HCEC 1CT (cell line): ENCODE data around the gene SF3A2.
"Not testable (repeated sequence)": the region's sequence is repeated elsewhere in the genome, so short reads cannot be mapped to it uniquely, and the experiment has no call there.

ENCODE experiments used
- DNase-seq: peaks from one replicate; pipeline ENCODE4 v3.0.0-alpha.2; 2017

The SF3A2 gene

GRCh38 chr19:2277138-2277537, 40.5 kb downstream of the SF3A2 start:
- no peak for DNase-seq

GRCh38 chr19:2278459-2279158, 42.0 kb downstream of the SF3A2 start:
- DNase-seq, result no peak

DNA sequence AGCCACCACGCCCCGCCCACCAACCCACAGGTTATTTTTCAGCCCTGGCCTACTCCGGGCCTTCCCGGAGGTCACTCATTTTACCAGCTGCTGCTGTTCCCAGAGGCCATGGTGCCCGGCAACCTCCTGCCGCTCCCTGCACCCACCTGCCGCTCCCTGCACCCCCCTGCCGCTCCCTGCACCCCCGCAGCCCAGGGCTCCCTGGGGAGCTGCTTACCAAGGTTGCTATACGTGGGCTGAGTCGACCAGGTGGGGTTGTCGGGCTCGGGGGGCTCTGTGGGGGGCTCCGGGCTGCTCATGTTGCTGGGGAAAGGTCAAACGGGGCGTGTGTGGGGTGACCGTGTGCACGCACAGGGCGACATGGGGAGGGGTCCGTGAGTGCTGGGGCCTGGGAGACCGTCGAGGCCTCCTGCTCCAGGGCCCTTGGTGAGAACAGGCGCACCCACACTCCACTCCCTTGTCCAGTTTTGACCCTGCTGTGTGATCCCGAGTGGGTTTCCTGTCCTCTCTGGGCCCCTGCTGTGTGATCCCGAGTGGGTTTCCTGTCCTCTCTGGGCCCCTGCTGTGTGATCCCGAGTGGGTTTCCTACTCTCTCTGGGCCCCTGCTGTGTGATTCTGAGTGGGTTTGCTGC, 44.1 kb downstream of the SF3A2 start:
- DNase-seq, result no peak

DNA sequence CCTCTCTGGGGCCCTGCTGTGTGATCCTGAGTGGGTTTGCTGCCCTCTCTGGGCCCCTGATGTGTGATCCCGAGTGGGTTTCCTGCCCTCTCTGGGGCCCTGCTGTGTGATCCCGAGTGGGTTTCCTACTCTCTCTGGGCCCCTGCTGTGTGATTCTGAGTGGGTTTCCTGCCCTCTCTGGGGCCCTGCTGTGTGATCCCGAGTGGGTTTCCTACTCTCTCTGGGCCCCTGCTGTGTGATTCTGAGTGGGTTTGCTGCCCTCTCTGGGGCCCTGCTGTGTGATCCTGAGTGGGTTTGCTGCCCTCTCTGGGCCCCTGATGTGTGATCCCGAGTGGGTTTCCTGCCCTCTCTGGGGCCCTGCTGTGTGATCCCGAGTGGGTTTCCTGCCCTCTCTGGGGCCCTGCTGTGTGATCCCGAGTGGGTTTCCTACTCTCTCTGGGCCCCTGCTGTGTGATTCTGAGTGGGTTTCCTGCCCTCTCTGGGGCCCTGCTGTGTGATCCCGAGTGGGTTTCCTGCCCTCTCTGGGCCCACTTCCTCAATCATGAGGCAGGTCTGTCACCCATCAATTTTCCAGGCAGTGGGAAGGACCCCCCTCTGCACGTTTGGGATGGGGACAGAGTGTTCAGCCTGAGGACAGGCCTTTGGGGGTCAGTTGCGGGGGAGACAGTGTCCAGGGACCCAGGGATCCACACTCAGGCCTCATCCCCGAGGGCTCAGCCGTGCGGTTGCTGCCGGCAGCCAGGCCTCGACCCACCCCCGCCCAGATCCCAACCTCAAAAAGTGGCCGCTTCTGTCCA, 44.8 kb downstream of the SF3A2 start:
- not testable (repeated sequence) for DNase-seq

DNA sequence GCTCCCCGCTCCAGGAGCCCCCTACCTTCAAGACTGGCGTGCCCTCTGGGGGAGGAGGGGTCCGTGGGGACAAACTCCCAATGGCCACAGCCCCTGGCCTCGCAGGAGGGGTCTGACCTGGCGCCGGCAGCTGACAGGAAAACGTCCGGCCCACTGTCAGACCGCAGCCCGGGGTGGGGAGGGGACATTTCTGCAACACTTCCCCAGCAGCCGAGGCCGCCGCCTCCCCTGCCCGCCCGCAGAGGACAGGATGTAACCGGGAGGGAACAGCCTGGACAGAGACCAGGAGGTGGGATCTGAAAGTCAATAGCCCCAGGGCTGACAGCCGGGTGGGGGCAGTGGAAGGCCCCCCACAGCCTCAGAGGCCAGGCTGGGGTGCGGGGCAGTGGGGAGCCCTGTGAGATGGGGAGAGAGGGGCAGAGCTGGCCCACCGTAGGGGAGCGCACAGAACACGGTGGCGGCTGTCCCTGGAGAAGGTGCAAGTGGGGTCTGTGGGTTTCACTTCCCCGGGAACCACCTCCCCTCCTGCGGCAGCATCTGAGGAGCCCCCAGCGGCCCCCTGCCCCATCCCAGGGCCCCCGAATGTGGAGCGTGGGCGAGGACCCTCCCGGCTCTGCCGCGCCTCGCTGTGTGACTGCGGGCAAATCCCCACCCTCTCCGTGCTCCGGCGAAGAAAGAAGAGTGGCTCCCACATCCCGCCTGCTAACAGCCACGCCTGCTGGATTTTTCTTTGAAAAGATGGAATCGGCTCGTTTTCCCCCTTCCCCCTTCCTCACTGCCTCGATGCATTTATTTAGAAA, 45.6 kb downstream of the SF3A2 start, which contains the start of gene PEAK3:
Gene PEAK3 (minus strand): TSS at position 114 of the 800 bp plus-strand sequence. CDS start 1,244 bp downstream, outside the sequence.
- DNase-seq, result no peak

DNA sequence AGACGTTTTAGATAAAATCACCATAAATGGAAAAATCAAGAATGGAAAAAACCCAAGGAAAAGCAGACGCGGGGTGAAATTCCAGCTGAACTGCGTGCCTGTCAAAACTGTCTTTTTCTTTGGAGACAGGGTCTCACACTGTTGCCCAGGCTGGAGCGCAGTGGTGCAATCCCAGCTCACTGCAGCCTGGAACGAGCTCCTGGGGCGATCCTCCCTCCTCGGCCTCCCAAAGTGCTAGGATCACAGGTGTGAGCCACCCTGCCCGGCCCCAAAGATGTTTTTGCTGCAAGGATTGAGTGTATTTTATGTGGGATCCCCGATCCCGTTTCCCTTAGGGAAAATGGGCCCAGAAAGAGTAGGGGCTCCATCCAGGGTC, 46.2 kb downstream of the SF3A2 start:
- DNase-seq, result no peak

DNA sequence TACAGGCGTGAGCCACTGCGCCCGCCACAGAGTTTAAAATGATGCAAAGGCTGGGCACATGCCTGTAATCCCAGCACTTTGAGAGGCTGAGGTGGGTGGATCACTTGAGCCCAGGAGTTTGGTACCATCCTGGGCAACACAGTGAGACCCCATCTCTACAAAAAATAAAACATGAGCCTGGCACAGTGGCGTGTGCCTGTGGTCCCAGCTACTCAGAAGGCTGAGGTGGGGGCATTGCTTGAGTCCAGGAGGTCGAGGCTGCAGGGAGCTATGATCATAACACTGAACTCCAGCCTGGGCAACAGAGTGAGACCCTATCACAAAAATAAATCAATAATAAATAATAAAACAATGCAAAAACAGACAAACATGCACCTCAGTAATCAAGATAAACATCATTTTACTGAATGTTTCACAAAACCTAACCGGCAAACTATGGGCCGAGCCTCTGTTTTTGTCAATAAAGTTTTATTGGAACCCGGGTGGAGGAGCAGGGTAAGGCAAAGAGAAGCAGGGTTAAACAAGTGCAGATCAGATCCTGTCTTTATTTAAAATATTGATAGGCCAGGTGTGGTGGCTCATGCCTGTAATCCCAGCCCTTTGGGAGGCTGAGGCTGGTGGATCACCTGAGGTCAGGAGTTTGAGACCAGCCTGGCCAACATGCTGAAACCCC, 47.3 kb downstream of the SF3A2 start:
- no peak for DNase-seq

DNA sequence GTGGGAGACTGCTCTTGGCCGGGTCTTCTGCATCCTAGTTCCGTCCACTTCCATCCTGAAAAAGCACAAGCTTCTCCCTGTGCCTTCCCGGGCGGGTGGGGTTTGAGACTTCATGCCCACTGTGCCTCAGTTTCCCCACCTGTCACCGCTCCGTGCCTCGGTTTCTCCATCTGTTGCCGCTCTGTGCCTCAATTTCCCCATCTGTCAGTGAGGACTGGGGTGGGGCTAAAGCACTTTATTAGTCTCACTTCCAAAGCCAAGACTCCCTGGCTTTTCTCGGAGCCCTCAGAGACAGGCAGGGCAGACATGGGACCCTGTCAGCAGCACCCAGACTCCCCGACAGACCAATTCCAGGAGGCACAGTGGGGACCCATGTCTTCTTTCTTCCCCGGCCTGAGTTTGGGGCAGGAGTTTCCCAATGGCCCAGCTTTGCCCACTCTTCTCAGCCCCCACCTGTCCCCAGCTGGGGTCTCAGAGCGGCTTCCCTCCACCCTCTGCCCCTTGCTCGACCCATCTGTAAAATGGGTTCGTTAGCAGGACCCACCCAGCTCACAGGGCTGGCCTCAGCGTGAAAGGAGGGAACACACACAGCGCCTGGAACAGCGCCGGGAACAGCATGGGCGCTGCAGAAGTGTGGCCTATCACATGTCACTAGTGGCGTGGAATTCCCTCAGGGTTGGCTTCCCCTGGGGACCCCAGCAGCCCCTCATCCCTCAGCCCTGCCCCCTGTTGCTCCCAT, 49.9 kb downstream of the SF3A2 start:
- DNase-seq, result no peak

DNA sequence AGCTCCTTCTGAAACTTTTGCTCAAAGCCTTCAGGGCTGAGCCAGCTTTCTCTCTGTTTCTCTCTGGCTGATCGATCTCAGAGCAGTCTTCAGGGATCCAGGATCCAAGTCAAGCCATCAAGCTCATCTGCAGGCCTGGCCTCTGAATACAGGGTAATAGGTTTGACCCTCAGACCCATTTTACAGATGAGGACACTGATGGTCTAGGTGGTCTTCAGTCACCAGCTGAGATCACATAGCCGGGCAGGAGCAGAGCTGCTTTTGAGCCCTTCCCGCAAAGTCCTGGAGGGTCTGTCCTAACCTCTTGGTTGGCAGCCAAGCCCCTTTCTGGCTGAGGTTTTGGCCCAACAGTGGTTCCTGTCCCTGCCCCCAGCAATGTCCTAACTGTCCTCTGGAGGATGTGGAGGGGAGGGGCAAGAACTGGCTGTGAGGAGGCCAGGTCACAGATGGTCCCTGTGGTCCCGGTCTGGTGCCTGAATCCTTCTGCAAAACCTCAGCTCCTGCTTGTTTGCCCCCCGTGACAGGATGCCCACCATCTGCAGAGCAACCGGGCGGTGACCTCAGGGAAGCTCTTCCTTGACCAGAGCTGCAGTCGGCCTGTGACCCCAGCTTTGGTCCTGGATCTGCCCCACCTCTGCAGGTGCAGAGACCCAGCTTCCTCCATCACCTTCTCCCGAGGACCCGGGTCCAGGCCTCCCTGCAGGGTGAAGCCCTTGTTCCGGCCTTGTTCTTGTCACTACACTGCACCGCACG, 51.1 kb downstream of the SF3A2 start:
- no peak for DNase-seq

DNA sequence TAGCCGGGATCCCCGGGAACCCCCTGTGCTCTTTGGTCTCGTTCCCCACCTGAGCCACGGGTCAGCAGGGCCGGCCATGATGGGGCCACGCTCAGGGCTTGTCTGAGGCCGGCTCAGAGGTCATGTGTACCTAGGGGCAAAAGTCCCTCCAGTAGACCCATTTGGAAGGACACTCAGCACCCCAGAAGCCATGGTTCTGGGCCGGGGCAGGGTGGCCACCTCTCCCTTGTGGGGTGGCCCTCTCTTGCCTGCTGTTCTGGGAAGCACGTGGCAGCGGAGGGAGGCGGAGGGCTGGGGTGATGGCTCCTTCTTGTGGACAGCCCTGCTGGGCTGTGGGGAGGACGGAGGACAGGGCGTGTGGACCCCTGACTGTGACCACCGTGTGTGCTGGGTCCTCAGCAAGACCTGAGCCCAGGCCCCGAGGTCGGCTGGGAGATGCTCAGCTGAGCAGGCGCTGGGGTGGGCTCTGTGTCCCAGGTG, 51.8 kb downstream of the SF3A2 start:
- no peak for DNase-seq

DNA sequence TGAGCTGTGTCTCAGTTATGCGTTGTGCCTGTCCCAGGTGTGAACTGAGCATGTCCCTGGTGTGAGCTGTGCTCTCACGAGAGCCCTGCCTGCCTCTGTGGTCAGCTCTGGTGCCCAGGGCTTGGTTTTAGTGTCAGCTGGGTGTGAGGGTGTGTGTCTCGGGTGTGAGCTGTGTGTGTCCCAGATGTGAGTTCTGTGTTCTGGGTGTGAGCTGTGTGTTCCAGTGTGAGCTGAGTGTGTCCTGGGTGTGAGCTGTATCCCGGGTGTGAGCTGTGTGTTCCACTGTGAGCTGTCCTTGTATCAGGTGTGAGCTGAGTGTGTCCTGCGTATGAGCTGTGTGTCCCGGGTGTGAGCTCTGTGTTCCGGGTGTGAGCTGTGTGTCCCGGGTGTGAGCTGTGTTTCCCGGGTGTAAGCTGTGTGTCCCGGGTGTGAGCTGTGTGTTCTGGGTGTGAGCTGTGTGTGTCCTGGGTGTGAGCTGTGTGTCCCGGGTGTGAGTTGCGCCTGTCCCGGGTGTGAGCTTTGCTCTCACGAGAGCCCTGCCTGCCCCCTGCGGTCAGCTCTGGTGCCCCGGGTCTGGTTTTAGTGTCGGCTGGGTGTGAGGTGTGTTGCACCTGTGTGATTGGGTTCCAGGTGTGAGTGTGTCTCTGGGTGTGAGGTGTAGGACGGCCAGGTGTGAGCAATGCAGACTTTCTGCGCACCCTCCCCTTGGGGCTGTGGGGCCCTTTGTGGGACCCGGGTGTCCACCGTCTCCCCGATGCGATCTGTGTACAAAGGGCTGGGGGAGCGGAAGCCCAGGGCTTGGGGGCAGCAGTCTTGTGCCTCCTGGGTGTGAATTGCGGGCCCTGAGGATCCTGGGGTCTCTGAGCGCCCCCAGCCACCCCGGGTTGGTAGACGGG, 52.4 kb downstream of the SF3A2 start:
- no peak for DNase-seq

DNA sequence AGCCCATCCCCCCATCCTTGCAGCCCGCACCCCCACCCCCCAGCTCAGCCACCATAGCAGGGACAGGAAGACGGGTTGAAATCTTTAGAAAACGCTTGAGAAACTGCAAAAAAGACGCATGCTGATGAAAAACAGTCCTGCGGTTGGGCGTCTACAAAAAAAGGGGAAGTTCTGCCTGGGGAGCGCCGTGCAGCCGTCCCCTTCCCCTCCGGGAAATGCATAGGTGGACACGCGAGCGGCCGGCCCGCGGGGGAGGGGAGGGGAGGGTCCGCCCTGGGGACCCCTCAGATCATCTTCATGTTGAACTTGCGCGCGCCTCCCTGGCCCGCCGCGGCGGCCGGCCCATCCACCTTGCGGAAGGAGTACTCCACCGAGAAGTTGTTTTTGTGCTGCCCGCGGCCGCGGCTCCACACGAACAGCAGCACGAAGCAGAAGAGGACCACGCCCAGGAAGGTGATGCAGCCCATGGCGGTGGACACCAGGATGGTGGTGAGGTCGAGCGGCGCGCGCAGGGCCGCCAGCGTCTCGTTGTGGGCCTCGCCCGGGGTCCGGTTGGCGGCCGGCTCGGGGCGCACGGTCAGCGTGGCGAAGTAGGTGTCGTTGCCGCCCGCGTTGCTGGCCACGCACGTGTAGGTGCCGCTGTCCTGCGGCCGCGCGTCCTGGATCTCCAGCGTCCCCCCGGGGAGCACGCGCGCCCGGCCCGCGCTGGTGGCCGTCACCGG, 53.3 kb downstream of the SF3A2 start:
- no peak for DNase-seq

GRCh38 chr19:2290441-2291184, 54.0 kb downstream of the SF3A2 start:
- DNase-seq, result no peak

GRCh38 chr19:2291185-2291751, 54.6 kb downstream of the SF3A2 start:
- DNase-seq, result no peak

DNA sequence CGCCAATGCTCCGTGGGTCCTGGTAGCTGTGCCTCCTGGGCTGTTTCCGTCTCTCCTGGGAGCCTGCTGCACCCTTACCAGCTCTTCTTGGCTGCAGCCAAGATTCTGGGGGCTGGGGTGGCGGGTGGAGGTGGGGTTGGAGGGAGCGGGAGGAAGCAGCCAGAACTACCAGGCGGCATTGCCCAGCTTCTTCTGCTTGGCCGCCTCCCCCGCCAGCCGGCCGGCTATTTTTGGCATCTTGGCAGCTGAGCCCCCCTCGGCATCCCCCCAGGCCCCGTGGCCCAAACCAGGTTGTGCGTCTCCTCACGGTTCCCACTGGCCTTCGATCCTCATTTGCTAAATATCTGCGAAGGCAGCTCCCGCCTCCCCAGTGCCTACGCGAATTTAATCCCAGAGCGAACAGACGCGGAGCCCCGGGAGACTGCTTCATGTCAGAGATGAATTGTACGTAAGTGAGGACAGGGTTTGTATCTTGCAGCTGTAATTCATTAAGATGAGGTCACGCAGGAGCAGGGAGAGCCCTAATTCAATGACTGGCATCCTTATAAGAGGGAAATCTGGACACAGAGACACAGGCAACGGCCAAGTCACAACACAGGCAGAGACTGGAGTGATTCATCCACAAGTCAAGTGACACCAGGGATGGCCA, 58.2 kb downstream of the SF3A2 start:
- no peak for DNase-seq

- no peak for DNase-seq
These were observed 59.5 kb downstream of the SF3A2 start for GRCh38 chr19:2296141-2296540.
